COLO668 (cell line): ENCODE data around the gene C2CD4C.

Experiments used
- DNase-seq: peaks from one replicate; lab custom pipeline; 2025; ENCODE audit not compliant: unreplicated experiment; lab: John Stamatoyannopoulos, UW

C2CD4C gene

GRCh38 chr19:384799-385169 is 24.2 kb downstream of the C2CD4C start:
- no peak for DNase-seq

- no peak for DNase-seq
These were observed 24.8 kb downstream of the C2CD4C start for GRCh38 chr19:383922-384798.

DNA sequence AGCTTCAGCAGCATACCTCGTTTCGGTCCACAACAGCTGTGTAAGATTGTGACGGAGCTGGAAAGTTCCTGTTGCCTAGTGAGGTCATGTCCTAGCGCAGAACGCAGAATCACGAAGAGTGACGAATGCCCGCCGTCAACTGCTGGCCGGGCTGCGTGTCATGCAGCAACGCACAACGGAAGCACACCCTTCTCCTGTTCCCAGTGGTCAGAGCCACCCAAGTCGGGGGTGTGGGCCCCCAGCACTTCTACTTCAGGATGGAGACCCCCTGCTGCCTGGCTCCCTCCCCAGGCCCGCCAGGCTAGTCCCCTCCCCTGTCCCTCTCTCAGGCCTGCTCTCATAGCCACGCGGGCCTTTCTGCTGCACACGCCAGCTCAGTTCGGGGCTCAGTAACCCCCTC is 25.9 kb downstream of the C2CD4C start:
- DNase-seq = no peak

- peak; percentile 68 for DNase-seq
These were observed 26.4 kb downstream of the C2CD4C start for GRCh38 chr19:382578-382977.

- DNase-seq = peak; percentile 50
These were observed 27.0 kb downstream of the C2CD4C start for GRCh38 chr19:381901-382300.

DNA sequence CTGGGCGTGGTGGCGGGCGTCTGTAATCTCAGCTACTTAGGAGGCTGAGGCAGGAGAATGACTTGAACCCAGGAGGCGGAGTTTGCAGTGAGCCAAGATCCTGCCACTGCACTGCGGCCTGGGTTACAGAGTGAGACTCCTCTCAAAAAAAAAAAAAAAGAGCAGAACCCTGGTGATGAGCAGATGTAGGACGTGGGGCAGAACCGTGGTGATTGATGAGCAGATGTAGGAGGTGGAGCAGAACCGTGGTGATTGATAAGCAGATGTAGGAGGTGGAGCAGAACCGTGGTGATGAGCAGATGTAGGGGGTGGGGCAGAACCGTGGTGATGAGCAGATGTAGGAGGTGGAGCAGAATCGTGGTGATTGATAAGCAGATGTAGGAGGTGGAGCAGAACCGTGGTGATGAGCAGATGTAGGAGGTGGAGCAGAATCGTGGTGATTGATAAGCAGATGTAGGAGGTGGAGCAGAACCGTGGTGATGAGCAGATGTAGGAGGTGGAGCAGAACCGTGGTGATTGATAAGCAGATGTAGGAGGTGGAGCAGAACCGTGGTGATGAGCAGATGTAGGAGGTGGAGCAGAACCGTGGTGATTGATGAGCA is 28.2 kb downstream of the C2CD4C start:
- peak; percentile 16 for DNase-seq

DNA sequence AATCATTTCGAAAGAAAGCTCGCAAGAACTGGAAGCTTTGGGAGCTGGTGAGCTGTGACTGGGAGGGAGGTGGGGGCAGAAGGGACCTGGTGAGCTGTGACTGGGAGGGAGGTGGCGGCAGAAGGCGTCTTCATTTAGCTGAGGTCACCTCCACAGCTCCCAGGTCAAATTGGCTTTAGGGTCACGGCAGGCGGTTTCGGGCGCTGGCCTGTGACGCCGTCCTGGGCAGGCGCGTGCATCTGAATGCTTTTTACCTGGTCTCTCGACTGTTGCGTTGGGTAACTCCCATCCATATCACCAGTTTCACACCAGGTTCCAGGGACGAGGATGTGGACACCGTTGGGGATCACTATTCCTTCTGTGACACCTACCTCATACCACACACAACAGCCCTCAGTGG is 29.2 kb downstream of the C2CD4C start:
- no peak for DNase-seq

GRCh38 chr19:378706-379105 is 30.2 kb downstream of the C2CD4C start:
- no peak for DNase-seq

DNA sequence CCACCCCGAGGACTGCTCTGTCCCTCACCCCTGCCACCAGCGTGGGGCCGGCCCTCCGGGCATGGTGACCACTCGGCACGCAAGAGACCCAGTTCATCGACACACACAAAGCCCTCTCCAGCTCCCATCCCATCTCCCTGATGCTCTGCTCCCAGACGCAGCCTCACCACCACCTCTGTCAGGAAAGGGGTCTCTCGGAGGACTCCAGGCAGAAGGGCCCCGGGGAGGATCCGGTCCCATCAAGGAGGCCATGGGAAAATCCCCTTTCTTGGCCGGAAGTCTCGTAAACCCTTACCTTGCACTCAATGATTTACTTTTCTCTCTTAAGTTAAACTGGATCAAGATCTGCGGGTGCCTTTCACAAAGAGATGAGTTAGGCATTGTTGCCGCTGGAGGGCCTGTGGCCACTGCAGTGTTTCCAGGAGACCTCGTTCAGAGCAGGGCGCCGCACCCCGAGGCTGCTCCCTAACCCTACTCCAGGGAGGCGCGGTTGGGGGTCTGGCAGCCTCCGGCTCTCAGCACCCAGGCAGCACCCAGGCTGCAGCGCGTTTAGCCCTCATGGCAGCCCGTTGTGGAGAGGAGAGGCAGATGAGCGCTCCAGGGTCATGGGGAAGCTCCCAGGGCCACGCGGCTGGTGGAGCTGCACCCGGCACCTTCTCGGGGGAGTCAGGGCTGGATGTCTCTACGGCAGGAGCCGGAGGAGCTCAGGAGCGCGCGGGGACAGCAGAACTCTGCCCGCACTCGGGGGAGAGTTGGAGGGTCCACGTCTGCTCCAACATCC is 31.0 kb downstream of the C2CD4C start:
- no peak for DNase-seq

- no peak for DNase-seq
These were observed 32.9 kb downstream of the C2CD4C start for GRCh38 chr19:376111-376470.

DNA sequence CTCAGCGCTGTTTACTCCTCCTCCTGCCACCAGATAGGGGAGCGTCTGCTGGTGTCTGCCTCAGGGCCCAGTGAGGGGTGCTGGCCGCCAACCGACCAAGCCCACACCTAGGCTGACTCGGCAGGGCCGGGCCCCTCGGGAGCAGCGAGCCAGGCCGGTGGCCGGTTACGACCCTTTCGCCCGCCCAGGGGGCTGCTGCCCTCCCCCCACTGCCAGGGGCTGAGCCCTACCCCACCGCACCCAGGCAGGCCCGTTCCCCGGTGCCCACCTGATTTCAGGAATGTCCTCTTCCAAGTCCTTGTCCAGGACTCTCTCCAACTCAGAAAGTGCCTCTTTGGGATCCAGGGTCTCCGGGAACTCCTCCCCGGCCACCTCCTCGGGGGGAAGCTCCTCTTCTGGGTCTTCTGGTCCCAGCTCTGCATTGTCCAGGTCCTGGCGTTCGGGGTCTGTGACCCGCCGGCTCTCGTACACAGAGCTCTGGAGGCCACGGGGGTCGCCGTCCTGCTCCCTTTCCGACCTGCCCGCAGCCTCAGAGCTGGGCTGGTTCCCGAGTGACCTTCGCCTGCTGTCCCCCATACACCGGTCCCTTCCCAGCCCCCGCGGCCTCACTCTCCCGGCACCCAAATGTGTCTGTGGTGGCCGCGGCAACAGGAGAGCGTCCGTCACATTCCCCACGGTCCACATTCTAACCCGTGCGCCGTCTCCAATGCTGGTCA is 33.4 kb downstream of the C2CD4C start:
- no peak for DNase-seq

GRCh38 chr19:374886-375235 is 34.1 kb downstream of the C2CD4C start:
- DNase-seq = no peak

DNA sequence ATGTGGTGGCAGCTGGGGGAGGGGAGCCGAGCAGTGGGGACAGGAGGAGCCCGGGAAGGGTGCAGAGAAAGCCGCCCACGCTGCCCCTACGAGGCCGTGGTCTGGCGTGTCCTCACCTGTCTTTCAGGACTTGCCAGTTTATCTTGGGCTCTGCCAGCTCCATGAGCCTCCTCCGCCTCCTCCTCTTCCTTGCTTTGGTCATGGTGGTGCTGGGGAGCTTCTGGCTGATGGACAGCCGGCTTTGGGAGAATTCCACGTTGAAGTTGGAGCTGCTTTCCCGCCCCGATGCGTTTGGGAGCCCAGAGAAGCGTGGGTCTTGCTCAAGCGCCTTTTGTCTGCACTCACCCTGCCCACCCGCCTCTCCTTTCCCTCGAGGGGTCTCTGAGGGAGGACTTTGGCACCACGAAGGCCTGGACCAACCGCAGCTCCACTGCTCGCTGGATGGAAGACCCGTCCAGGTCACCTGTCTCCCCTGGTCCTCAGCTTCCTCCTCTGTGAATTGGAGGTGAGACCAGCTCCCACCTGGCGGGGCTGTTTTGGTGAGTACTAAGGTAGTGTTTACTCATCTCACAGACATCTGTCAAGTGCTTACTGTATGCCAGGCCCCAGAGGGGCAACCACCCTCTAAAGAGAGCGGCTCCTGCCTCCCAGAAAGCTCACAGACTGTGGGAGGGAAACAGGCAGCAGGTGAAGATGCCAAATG is 34.6 kb downstream of the C2CD4C start:
- DNase-seq = peak; percentile 80

GRCh38 chr19:373391-374182 is 35.4 kb downstream of the C2CD4C start:
- peak; percentile 34 for DNase-seq

DNA sequence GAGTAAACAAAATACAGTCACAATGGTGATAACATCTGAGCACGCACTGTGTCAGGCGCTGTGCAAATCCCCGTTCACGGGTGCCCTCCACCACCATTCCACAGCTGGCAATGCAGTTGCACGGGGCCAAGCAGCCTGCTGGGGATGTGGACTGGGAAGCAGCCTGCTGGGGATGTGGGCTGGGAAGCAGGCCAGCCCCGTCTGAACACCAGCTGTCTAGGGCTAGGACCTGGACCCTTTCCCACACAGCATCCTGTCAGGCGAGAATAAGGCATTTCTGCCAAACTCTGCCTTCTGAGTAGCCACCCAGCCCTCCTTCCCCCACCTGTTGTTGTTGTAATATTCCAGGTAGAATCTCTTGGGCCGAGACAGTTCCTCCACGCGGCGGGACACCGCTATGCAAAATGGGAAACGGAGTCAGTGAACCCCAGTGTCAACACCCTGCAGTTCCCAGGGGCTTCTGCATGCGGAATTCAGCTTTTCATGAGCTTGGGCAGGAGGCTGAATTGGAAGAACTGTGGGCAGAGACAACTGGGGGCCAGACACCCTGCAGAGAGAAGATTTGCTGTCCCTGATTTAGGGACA is 36.5 kb downstream of the C2CD4C start:
- DNase-seq = no peak

DNA sequence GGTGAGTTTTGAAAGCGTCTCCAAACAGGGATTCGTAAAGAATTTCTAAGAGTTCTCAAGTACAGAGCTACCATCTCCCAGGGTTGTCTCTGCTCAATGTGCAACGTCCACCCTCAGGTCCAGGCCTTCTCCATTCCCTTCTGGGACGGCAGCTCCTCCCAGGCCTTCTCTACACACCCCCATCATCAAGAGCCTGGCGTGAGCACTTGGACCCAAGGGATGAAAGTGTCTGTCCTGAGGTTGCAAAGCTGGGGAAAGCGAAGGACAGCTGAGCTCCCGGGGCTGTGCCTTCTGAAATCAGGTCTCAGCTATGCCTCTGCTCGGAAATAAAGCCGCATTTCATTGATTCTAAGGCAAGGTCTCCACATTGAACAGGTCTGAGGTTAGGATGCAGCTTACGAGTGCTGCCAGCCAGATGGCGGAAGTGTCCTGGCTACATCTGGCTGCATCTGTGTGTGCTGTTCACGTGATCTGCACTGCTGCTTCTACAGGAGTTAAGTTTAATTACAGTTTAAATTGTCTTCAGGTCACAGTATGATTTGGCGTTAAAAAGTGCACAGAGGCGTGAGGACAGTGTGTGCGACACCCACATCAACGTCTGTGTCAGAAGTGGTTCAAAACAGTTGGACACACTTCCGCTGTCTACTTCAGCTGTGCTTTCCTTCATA is 37.3 kb downstream of the C2CD4C start:
- DNase-seq = no peak

DNA sequence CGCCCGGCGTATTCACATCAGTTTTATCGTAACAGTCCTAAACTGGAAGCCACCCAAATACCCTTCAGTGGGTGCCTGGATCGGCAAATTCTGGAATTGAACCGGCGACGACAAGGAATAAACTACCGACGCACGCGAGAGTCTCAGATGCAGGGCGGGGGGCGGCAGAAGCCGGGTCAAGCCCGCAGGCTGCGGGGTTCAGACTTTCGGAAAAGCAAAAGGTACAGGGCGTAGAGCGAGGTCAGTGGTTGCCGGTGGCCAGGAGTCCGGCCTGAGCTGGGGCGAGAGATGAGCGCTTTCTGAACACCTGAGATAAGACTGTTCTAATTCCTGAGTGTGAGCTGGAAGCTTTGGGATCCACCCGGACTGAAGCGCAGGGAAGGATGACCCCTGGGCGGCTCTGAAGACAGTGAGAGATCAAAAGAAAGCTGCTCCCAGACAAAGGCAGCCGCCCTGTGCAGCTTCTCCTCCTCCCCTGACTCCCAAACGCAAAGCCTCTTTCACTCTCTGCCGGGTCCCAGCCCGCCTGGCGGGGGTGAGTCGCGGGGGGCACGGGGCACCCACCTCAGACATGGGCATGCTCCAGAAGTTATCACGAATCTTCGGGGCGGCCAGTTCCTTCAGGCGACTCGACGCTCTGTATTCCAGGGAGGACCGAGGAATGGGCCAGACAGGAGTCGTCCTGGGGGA is 38.2 kb downstream of the C2CD4C start:
- no peak for DNase-seq

- DNase-seq = no peak
These were observed 39.1 kb downstream of the C2CD4C start for GRCh38 chr19:369876-370275.

- no peak for DNase-seq
These were observed 39.7 kb downstream of the C2CD4C start for GRCh38 chr19:369256-369655.
